SHP77 treated with DMSO at 0.1 percent for 48 hours (cell line): ENCODE results near the gene CENATAC.
"Not testable (repeated sequence)": the region's sequence is repeated elsewhere in the genome, so short reads cannot be mapped to it uniquely, and the experiment has no call there.

Experiments
- DNase-seq: peaks from one replicate; lab custom pipeline; 2025; lab: John Stamatoyannopoulos, UW

CENATAC gene

GRCh38 chr11:119027561-119028345 is 29.8 kb downstream of the CENATAC start:
- DNase-seq: no peak

- DNase-seq: no peak
These were observed 30.6 kb downstream of the CENATAC start for GRCh38 chr11:119028346-119029068.

GRCh38 chr11:119029069-119029339 is 31.1 kb downstream of the CENATAC start:
- DNase-seq: no peak

- no peak for DNase-seq
These were observed 31.5 kb downstream of the CENATAC start for GRCh38 chr11:119029340-119030028.

GRCh38 chr11:119030029-119030328 is 32.0 kb downstream of the CENATAC start:
- DNase-seq: no peak

GRCh38 chr11:119030329-119031047 is 32.5 kb downstream of the CENATAC start, which contains the start of gene SLC37A4:
SLC37A4 (minus strand) TSS chr11:119030877.
- peak; percentile 89 for DNase-seq

- no peak for DNase-seq
These were observed 34.0 kb downstream of the CENATAC start for GRCh38 chr11:119031912-119032280.

- DNase-seq: not testable (repeated sequence)
These were observed 35.5 kb downstream of the CENATAC start for GRCh38 chr11:119033421-119033820.

GRCh38 chr11:119034813-119035212 is 36.9 kb downstream of the CENATAC start:
- no peak for DNase-seq

GRCh38 chr11:119038884-119039283 is 40.9 kb downstream of the CENATAC start:
- no peak for DNase-seq

- not testable (repeated sequence) for DNase-seq
These were observed 41.5 kb downstream of the CENATAC start for GRCh38 chr11:119039471-119039870.

- DNase-seq: no peak
These were observed 44.0 kb downstream of the CENATAC start for GRCh38 chr11:119041821-119042514.

GRCh38 chr11:119042927-119043326 is 45.0 kb downstream of the CENATAC start:
- DNase-seq: no peak

- no peak for DNase-seq
These were observed 46.8 kb downstream of the CENATAC start for GRCh38 chr11:119044708-119045107.

- DNase-seq: no peak
These were observed 48.6 kb downstream of the CENATAC start for GRCh38 chr11:119046489-119046888.

GRCh38 chr11:119047205-119047604 is 49.3 kb downstream of the CENATAC start:
- DNase-seq: no peak

GRCh38 chr11:119048644-119049043 is 50.7 kb downstream of the CENATAC start:
- no peak for DNase-seq

- DNase-seq: no peak
These were observed 51.1 kb downstream of the CENATAC start for GRCh38 chr11:119049081-119049480.

- DNase-seq: no peak
These were observed 53.7 kb downstream of the CENATAC start for GRCh38 chr11:119051440-119052162.

GRCh38 chr11:119052163-119052814 is 54.4 kb downstream of the CENATAC start:
- no peak for DNase-seq

GRCh38 chr11:119054418-119054817 is 56.5 kb downstream of the CENATAC start:
- no peak for DNase-seq
